Measurements from ENCODE around the gene TIMP2. TPM values are rescaled to one million over a fixed set of nuclear protein-coding genes. Genes with fewer than 3 reads are reported as not detected.
"Not testable (repeated sequence)": the region's sequence is repeated elsewhere in the genome, so short reads cannot be mapped to it uniquely, and the experiment has no call there.

The TIMP2 gene
- total and polyA plus RNA-seq, 2 of the 13 experiments (the other 11 are each of a cell fraction or from before 2014, with no cell fraction given), result 3.8 to 8.5 TPM

GRCh38 chr17:78902231-78902630, 23.0 kb downstream of the TIMP2 start:
- BruUV-seq (replicated peaks); H3K4me3 ChIP-seq (replicated peaks in 1 of 3; ENCODE audit: insufficient read depth in 1 of 3, low read depth in 2 of 3, low read length in 3 of 3); H3K27ac ChIP-seq (ENCODE audit: extremely low read length, insufficient read depth, low read length); H3K79me2 ChIP-seq (ENCODE audit: insufficient read depth, low read length); in situ Hi-C loops (cut with HindIII; ENCODE audit: extremely low pct_ligation_motif_present, low pct_unique_long_range_greater_than_20kb); H4K20me1 ChIP-seq (ENCODE audit: insufficient read depth, low read length); H3K9ac ChIP-seq (ENCODE audit: insufficient read depth, low read depth, low read length); H3K27me3 ChIP-seq (ENCODE audit: control insufficient read depth in 1 of 2, insufficient read depth in 2 of 2, low read length in 2 of 2); H3K4me2 ChIP-seq (ENCODE audit: low read depth, low read length); ATAC-seq; CTCF ChIA-PET (ENCODE audit: low intra/inter-chr PET ratio, low total read pairs); POLR2A ChIA-PET; H3K36me3 ChIP-seq (replicated peaks in 1 of 2; ENCODE audit: control insufficient read depth in 1 of 2, insufficient read depth in 2 of 2, low read length in 2 of 2); FAIRE-seq; H2AFZ ChIP-seq (ENCODE audit: low read length); DNase-seq (ENCODE audit: low spot score); H3K9me3 ChIP-seq (ENCODE audit: low read length); intact Hi-C loops (cut with micrococcal nuclease; ENCODE audit: unreplicated experiment): not testable (repeated sequence)
- 97% methylated on average over 6 of the region's 8 CpGs for WGBS (ENCODE audit: low lambda C conversion rate)
- H3K4me1 ChIP-seq (ENCODE audit: insufficient read depth, low read length), result peaks cover 11% of the 10 kb centered on the region

- FAIRE-seq, result no peak
- Histone ChIP-seq H3K36me3 (replicated peaks in 1 of 2; ENCODE audit: control insufficient read depth in 1 of 2, insufficient read depth in 2 of 2, low read length in 2 of 2) (no peaks in the 10 kb centered on the region; a peak in 3 of 5 replicates), H3K4me2 (ENCODE audit: low read depth, low read length) (no peak overlapping the region), H3K4me1 (ENCODE audit: insufficient read depth, low read length) (peaks cover 11% of the 10 kb centered on the region), H3K9ac (ENCODE audit: insufficient read depth, low read depth, low read length) (no peak overlapping the region), H3K9me3 (ENCODE audit: low read length) (no peaks in the 10 kb centered on the region), H3K27me3 (ENCODE audit: control insufficient read depth in 1 of 2, insufficient read depth in 2 of 2, low read length in 2 of 2) (no peaks in the 10 kb centered on the region), H2AFZ (ENCODE audit: low read length) (no peak overlapping the region), H3K4me3 (replicated peaks in 1 of 3; ENCODE audit: insufficient read depth in 1 of 3, low read depth in 2 of 3, low read length in 3 of 3) (no peak overlapping the region), H3K27ac (ENCODE audit: extremely low read length, insufficient read depth, low read length) (no peak overlapping the region), H3K79me2 (ENCODE audit: insufficient read depth, low read length) (no peaks in the 10 kb centered on the region), H4K20me1 (ENCODE audit: insufficient read depth, low read length) (no peaks in the 10 kb centered on the region)
- ChIA-PET POLR2A (no interaction called here), CTCF (ENCODE audit: low intra/inter-chr PET ratio, low total read pairs) (no interaction called here)
- intact Hi-C loops (cut with micrococcal nuclease; ENCODE audit: unreplicated experiment), result no loop called here
- in situ Hi-C loops (cut with HindIII; ENCODE audit: extremely low pct_ligation_motif_present, low pct_unique_long_range_greater_than_20kb), result no loop called here
- BruUV-seq (replicated peaks), result no TSS peak
- WGBS (ENCODE audit: low lambda C conversion rate), result 95% methylated on average over 10 of the region's 10 CpGs
- no peak for ATAC-seq
- DNase-seq (ENCODE audit: low spot score), result no peak
- TF ChIP-seq PAF1 (CRISPR knock-in tag; IDR thresholded peaks at IDR 0.05), result no peak
- no peak for TF ChIP-seq CBX2 (IDR thresholded peaks at IDR 0.05; ENCODE audit: low read depth, low read length)
- TF ChIP-seq CBX2 (CRISPR knock-in tag; IDR thresholded peaks at IDR 0.05; ENCODE audit: low read depth), result no peak
- TF ChIP-seq RBAK (CRISPR knock-in tag; IDR thresholded peaks at IDR 0.05), result no peak
- TF ChIP-seq ZNF34 (CRISPR knock-in tag; IDR thresholded peaks at IDR 0.05; ENCODE audit: borderline replicate concordance), result no peak
- TF ChIP-seq, protein P1, sequence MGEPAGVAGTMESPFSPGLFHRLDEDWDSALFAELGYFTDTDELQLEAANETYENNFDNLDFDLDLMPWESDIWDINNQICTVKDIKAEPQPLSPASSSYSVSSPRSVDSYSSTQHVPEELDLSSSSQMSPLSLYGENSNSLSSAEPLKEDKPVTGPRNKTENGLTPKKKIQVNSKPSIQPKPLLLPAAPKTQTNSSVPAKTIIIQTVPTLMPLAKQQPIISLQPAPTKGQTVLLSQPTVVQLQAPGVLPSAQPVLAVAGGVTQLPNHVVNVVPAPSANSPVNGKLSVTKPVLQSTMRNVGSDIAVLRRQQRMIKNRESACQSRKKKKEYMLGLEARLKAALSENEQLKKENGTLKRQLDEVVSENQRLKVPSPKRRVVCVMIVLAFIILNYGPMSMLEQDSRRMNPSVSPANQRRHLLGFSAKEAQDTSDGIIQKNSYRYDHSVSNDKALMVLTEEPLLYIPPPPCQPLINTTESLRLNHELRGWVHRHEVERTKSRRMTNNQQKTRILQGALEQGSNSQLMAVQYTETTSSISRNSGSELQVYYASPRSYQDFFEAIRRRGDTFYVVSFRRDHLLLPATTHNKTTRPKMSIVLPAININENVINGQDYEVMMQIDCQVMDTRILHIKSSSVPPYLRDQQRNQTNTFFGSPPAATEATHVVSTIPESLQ (CRISPR knock-in tag; conservative IDR thresholded peaks at IDR 0.05), result no peak
- no peak for TF ChIP-seq TRIM24 (CRISPR knock-in tag; IDR thresholded peaks at IDR 0.05)
- no peak for TF ChIP-seq ZNF296 (CRISPR knock-in tag; conservative IDR thresholded peaks at IDR 0.05)
- TF ChIP-seq ZBTB7B (CRISPR knock-in tag; IDR thresholded peaks at IDR 0.05), result no peak
- no peak for TF ChIP-seq HOXA9 (CRISPR knock-in tag; IDR thresholded peaks at IDR 0.05; ENCODE audit: borderline replicate concordance)
- TF ChIP-seq ZNF572 (CRISPR knock-in tag; IDR thresholded peaks at IDR 0.05), result no peak
- TF ChIP-seq TEAD2 (CRISPR knock-in tag; IDR thresholded peaks at IDR 0.05), result no peak
- no peak for TF ChIP-seq ZFAT (CRISPR knock-in tag; conservative IDR thresholded peaks at IDR 0.05)
- TF ChIP-seq ZSCAN31 (CRISPR knock-in tag; IDR thresholded peaks at IDR 0.05; ENCODE audit: low read depth), result no peak
- TF ChIP-seq MYPOP (CRISPR knock-in tag; IDR thresholded peaks at IDR 0.05), result no peak
Observed at GRCh38 chr17:78901806-78902205, 23.4 kb downstream of the TIMP2 start.
